ENCODE data around the gene ERFE.

DNA sequence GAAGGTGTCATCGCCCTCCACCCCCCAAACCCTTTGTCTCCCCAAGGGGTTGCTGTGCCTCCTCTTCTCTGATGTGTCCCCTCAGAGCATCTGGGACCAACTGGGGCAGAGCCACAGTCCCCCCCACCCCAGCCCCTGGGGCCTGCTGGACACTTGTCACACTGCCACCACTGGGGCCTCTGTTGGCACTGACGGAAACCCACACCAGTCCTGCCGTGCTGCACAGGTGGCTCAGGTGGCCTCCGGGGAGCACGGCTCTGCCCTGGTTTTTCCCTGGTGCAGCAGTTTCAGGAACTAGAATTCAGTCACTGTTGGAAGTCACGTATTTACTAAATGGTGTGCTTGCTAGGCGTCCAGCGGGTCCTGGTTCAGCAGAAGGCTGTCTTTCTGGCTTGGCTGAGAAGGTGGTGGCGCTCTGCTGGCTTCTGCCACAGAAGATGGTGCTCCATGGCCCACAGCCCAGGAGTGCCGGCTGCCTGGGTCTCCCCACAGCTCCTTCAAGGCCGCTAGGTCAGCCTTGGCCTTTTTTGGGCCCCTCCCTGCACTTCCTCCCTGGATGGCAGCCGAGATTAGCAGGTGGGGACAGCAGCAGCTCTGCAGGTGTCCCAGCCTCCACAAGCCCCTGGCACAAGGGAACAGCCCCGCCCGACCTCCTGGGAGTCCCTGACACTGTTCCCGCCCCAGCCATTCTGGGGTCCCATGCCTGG lies 38.9 kb upstream of the ERFE start:
- no peak for TF ChIP-seq POLR2A (IDR thresholded peaks at IDR 0.05)
- no peak for TF ChIP-seq CTCF (IDR thresholded peaks at IDR 0.05)
